H9 (cell line): ENCODE results near the gene ZNF618. TPM values are rescaled to one million over a fixed set of nuclear protein-coding genes. Genes with fewer than 3 reads are reported as not detected.

Experiments used
- DNase-seq: peaks from one replicate; pipeline ENCODE4 v3.0.0-alpha.2; 2017
- H2AFZ ChIP-seq: one replicate; pipeline ENCODE4 v1.6.1; 2013; ENCODE audit warnings: mild to moderate bottlenecking, low read length, control low read depth, moderate library complexity
- H2AK5ac ChIP-seq: 2 replicates; pipeline ENCODE4 v1.6.1; 2013; ENCODE audit warnings: low read length, control low read depth, mixed read lengths; ENCODE audit not compliant: insufficient read length
- H2BK120ac ChIP-seq: one replicate; pipeline ENCODE4 v1.6.1; 2013; ENCODE audit warnings: low read depth, mild to moderate bottlenecking, low read length, control low read depth, inconsistent platforms; ENCODE audit not compliant: poor library complexity, severe bottlenecking
- H2BK12ac ChIP-seq: 2 replicates; pipeline ENCODE4 v1.6.1; 2013; ENCODE audit warnings: low read length, control low read depth, mixed read lengths, low read depth; ENCODE audit not compliant: insufficient read length
- H2BK15ac ChIP-seq: 2 replicates; pipeline ENCODE4 v1.6.1; 2013; ENCODE audit warnings: low read depth, low read length, control low read depth
- H2BK20ac ChIP-seq: one replicate; pipeline ENCODE4 v1.6.1; 2013; ENCODE audit warnings: low read depth, mild to moderate bottlenecking, low read length, control low read depth, inconsistent platforms; ENCODE audit not compliant: poor library complexity, severe bottlenecking
- H2BK5ac ChIP-seq: 2 replicates; pipeline ENCODE4 v1.6.1; 2013; ENCODE audit warnings: low read length, control low read depth, mixed read lengths; ENCODE audit not compliant: insufficient read length
- H3K14ac ChIP-seq: 2 replicates; pipeline ENCODE4 v1.6.1; 2013; ENCODE audit warnings: low read length, control low read depth; ENCODE audit not compliant: insufficient read depth
- H3K18ac ChIP-seq: 2 replicates; pipeline ENCODE4 v1.6.1; 2013; ENCODE audit warnings: low read depth, mild to moderate bottlenecking, mixed read lengths, low read length, control low read depth; ENCODE audit not compliant: insufficient read length
- H3K23ac ChIP-seq: 2 replicates; pipeline ENCODE4 v1.6.1; 2013; ENCODE audit warnings: low read length, control low read depth, mixed read lengths, low read depth; ENCODE audit not compliant: insufficient read length
- H3K23me2 ChIP-seq: 2 replicates; pipeline ENCODE4 v1.6.1; 2013; ENCODE audit warnings: low read depth, mild to moderate bottlenecking, mixed read lengths, low read length, control low read depth; ENCODE audit not compliant: insufficient read length, poor library complexity, severe bottlenecking
- H3K27ac ChIP-seq: 2 replicates; pipeline ENCODE4 v1.5.1; 2013; ENCODE audit warnings: low read length, control low read depth, mixed read lengths, low read depth; ENCODE audit not compliant: insufficient read length
- H3K27me3 ChIP-seq: 2 replicates; pipeline ENCODE4 v1.6.1; 2013; ENCODE audit warnings: low read length, control low read depth, inconsistent platforms; ENCODE audit not compliant: insufficient read depth
- H3K4ac ChIP-seq: 2 replicates; pipeline ENCODE4 v1.6.1; 2013; ENCODE audit warnings: low read depth, mild to moderate bottlenecking, control low read depth, inconsistent platforms, low read length, moderate library complexity
- H3K4me1 ChIP-seq: 2 replicates; pipeline ENCODE4 v1.6.1; 2013; ENCODE audit warnings: low read length, control low read depth, inconsistent platforms; ENCODE audit not compliant: insufficient read depth
- H3K4me2 ChIP-seq: 2 replicates; pipeline ENCODE4 v1.6.1; 2013; ENCODE audit warnings: low read length, control low read depth, mixed read lengths; ENCODE audit not compliant: insufficient read length, insufficient read depth
- H3K56ac ChIP-seq: 2 replicates; pipeline ENCODE4 v1.6.1; 2013; ENCODE audit warnings: low read depth, mild to moderate bottlenecking, mixed read lengths, low read length, control low read depth; ENCODE audit not compliant: insufficient read length
- H3K79me1 ChIP-seq: 2 replicates; pipeline ENCODE4 v1.6.1; 2013; ENCODE audit warnings: low read depth, mild to moderate bottlenecking, moderate library complexity, low read length, control low read depth, inconsistent platforms; ENCODE audit not compliant: insufficient read depth, poor library complexity, severe bottlenecking
- H3K79me2 ChIP-seq: 2 replicates; pipeline ENCODE4 v1.6.1; 2013; ENCODE audit warnings: low read length, control low read depth, inconsistent platforms; ENCODE audit not compliant: insufficient read depth
- H3K9ac ChIP-seq: 2 replicates; pipeline ENCODE4 v1.6.1; 2013; ENCODE audit warnings: low read length, control low read depth, mixed read lengths; ENCODE audit not compliant: insufficient read length; ENCODE audit errors: extremely low read depth
- H3K9me3 ChIP-seq: one replicate; pipeline ENCODE4 v1.6.1; 2013; ENCODE audit warnings: low read depth, low read length, inconsistent platforms; ENCODE audit not compliant: control insufficient read depth
- H3T11ph ChIP-seq: one replicate; pipeline ENCODE4 v1.6.1; 2013; ENCODE audit warnings: mild to moderate bottlenecking, low read length, control low read depth, inconsistent platforms
- H4K20me1 ChIP-seq: one replicate; pipeline ENCODE4 v1.6.1; 2013; ENCODE audit not compliant: control insufficient read depth, insufficient read length, insufficient read depth
- H4K5ac ChIP-seq: 2 replicates; pipeline ENCODE4 v1.6.1; 2013; ENCODE audit warnings: low read depth, mild to moderate bottlenecking, mixed read lengths, low read length, control low read depth; ENCODE audit not compliant: insufficient read length
- H4K8ac ChIP-seq: replicated peaks from 2 replicates; pipeline ENCODE4 v1.6.1; 2013; ENCODE audit warnings: low read length, control low read depth, mixed read lengths, low read depth; ENCODE audit not compliant: insufficient read length
- H4K91ac ChIP-seq: 2 replicates; pipeline ENCODE4 v1.6.1; 2013; ENCODE audit warnings: low read depth, mild to moderate bottlenecking, moderate library complexity, mixed read lengths, low read length, control low read depth; ENCODE audit not compliant: insufficient read length
- H3K27ac Mint-ChIP-seq, 3 experiments: 2 replicates in 2 of 3; 3 replicates in 1 of 3; pipeline ENCODE4 v1.8.0; 2020 to 2021; ENCODE audit warnings: mixed read lengths in 3 of 3, mild to moderate bottlenecking in 1 of 3, moderate library complexity in 1 of 3
- H3K27me3 Mint-ChIP-seq: 2 replicates; pipeline ENCODE4 v1.8.0; 2021; ENCODE audit warnings: low read depth, mild to moderate bottlenecking, moderate library complexity, mixed read lengths
- H3K36me3 Mint-ChIP-seq, 3 experiments: 2 replicates in 2 of 3; 3 replicates in 1 of 3; pipeline ENCODE4 v1.8.0; 2020 to 2021; ENCODE audit warnings: low read depth in 3 of 3, mixed read lengths in 3 of 3; ENCODE audit not compliant: insufficient read depth in 1 of 3
- H3K4me1 Mint-ChIP-seq, 2 experiments: 2 replicates each; pipeline ENCODE4 v1.8.0; 2020; ENCODE audit warnings: mixed read lengths in 2 of 2
- H3K4me3 Mint-ChIP-seq, 2 experiments: 2 replicates in 1 of 2; 3 replicates in 1 of 2; pipeline ENCODE4 v1.8.0; 2020 to 2021; ENCODE audit warnings: mild to moderate bottlenecking in 2 of 2, mixed read lengths in 2 of 2, moderate library complexity in 1 of 2
- H3K9me3 Mint-ChIP-seq, 2 experiments: 2 replicates in 1 of 2; 3 replicates in 1 of 2; pipeline ENCODE4 v1.8.0; 2020; ENCODE audit warnings: mild to moderate bottlenecking in 2 of 2, mixed read lengths in 2 of 2, moderate library complexity in 1 of 2
- WGBS: extraction: QIAGEN DNeasy Blood & Tissue Kit; methylation state at CpG from one replicate; pipeline ENCODE4 v1.1.7; 2013; ENCODE audit warnings: missing lambda C conversion rate, low lambda C conversion rate, mixed read lengths; ENCODE audit not compliant: insufficient read length; ENCODE audit errors: extremely low coverage; 5-methylcytosine and 5-hydroxymethylcytosine counted together
- total RNA-seq: library from RNA; stranded (reverse); gene quantifications from 2 replicates; pipeline ENCODE4 v1.2.1, GENCODE V29; 2021
- TF ChIP-seq, protein P1 (sequence below): fragments of 200-600 bp; sonication (generic); conservative IDR thresholded peaks from 3 replicates; pipeline ENCODE4 v1.8.0; 2021; ENCODE audit warnings: antibody characterized with exemption, mild to moderate bottlenecking

Gene ZNF618
- total RNA-seq, 1 experiment from 2014 or later = 13.6 TPM

DNA sequence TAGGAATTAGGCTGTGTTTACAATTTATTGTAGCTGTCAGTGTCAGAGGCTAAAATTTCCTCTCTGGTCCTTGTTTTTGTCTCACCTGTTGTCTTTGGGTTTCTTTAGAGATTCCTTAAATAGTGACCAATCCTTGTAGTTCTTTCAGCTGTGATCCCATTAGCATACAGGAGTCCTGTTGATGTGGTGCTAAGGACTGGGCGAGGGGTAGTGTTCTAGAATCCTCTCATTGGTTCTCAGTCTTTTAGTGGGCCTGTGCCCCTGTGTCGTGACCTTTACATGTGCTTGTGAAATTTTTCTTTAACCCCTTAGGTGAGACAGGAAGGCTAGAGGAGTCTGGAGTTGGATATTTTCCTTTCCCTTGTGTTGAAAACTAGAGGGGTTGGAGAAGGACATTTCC lies 51.2 kb downstream of the ZNF618 start:
- no peak for DNase-seq

More for the DNA sequence above, 51.2 kb downstream of the ZNF618 start:
- H4K91ac ChIP-seq = no peak overlapping the region
- H3K23ac ChIP-seq = no peak overlapping the region
- no peak overlapping the region for H4K5ac ChIP-seq
- H3K27ac Mint-ChIP-seq = no peak overlapping the region
- H3K27ac ChIP-seq = no peak overlapping the region
- no peak overlapping the region for H3K9ac ChIP-seq
- no peak overlapping the region for H2BK15ac ChIP-seq
- peaks cover 3% of the 10 kb centered on the region in 2 experiments; a peak in 1 of 4 replicates for H3K4me1 Mint-ChIP-seq
- H3K18ac ChIP-seq = no peak overlapping the region
- no peak overlapping the region for H2AFZ ChIP-seq
- no peak overlapping the region for H2BK5ac ChIP-seq
- H3K56ac ChIP-seq = no peak overlapping the region
- no peak overlapping the region for H3K4me3 Mint-ChIP-seq
- H3K27me3 Mint-ChIP-seq = no peaks in the 10 kb centered on the region
- WGBS = no CpG with 5 or more reads among the region's 2 CpGs
- peaks cover 9% of the 10 kb centered on the region for H3K9me3 ChIP-seq
- peaks cover 27 to 47% of the 10 kb centered on the region in 2 experiments for H3K9me3 Mint-ChIP-seq
- H2AK5ac ChIP-seq = no peak overlapping the region
- no peak overlapping the region for H2BK12ac ChIP-seq
- H4K20me1 ChIP-seq = no peaks in the 10 kb centered on the region
- no peak overlapping the region for H4K8ac ChIP-seq
- no peaks in the 10 kb centered on the region for H3K27me3 ChIP-seq
- no peaks in the 10 kb centered on the region; the same call in 1 of the 2 replicates for H3K79me2 ChIP-seq
- H3K4ac ChIP-seq = no peak overlapping the region
- no peak overlapping the region for H3K4me2 ChIP-seq
- no peaks in the 10 kb centered on the region for H3K23me2 ChIP-seq
- H3K36me3 Mint-ChIP-seq = peaks cover 19 to 50% (median 26%) of the 10 kb centered on the region in 3 experiments
- no peak overlapping the region for H2BK20ac ChIP-seq
- H3K4me1 ChIP-seq = no peaks in the 10 kb centered on the region
- no peak overlapping the region for H3T11ph ChIP-seq
- no peak overlapping the region for H2BK120ac ChIP-seq
- H3K14ac ChIP-seq = no peak overlapping the region
- TF ChIP-seq, protein P1, sequence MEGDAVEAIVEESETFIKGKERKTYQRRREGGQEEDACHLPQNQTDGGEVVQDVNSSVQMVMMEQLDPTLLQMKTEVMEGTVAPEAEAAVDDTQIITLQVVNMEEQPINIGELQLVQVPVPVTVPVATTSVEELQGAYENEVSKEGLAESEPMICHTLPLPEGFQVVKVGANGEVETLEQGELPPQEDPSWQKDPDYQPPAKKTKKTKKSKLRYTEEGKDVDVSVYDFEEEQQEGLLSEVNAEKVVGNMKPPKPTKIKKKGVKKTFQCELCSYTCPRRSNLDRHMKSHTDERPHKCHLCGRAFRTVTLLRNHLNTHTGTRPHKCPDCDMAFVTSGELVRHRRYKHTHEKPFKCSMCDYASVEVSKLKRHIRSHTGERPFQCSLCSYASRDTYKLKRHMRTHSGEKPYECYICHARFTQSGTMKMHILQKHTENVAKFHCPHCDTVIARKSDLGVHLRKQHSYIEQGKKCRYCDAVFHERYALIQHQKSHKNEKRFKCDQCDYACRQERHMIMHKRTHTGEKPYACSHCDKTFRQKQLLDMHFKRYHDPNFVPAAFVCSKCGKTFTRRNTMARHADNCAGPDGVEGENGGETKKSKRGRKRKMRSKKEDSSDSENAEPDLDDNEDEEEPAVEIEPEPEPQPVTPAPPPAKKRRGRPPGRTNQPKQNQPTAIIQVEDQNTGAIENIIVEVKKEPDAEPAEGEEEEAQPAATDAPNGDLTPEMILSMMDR = no peak
- no peaks in the 10 kb centered on the region for H3K79me1 ChIP-seq
